ENCODE measurements around the gene PTX3. TPM values are rescaled to one million over a fixed set of nuclear protein-coding genes. Genes with fewer than 3 reads are reported as not detected.

Gene PTX3
- polyA plus RNA-seq, 3 donors from 2014 or later, result 3.3 TPM; not detected in 2

DNA sequence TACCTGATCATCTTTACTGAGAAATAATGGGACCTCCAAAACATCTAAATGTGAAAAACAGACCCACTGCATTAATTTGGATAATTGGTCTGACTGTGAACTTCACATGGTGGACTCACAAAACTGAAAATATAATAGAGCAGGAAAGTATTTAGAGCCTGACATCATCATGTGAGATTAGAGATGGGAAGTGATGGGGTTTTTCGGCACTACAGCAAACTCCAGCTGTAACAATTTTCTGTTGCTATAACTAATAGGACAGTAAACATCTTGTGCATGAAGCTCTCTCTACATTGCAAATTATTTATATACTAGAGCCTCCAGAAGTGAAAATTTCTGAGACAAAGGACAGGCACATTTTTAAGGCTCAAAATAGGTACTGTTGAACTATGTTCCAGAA, 34.4 kb downstream of the PTX3 start:
- Mint-ChIP-seq H3K9me3 (peaks cover 0 to 5% (median 0%) of the 10 kb centered on the region in 6 donors), H3K4me3 (no peak overlapping the region), H3K4me1 (no peaks in the 10 kb centered on the region), H3K27ac (no peak overlapping the region), H3K27me3 (ENCODE audit: low read depth in 3 of 3) (no peaks in the 10 kb centered on the region), H3K36me3 (no peaks in the 10 kb centered on the region)
- DNase-seq, result no peak

DNA sequence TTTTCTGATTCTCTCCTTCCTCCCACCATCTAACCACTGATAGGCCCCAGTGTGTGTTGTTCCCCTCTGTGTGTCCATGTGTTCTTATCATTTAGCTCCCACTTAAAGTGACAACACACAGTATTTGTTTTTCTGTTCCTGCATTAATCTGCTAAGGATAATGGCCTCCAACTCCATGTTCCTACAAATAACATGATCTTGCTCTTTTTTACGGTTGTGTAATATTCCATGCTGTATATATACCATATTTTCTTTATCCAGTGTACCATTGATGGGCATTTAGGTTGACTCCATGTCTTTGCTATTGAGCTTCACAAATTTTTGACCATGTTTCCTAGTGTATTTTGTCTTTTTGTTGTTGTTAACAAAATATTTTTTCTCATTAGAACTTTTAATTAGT, 36.0 kb downstream of the PTX3 start:
- peaks cover 0 to 5% (median 0%) of the 10 kb centered on the region in 6 donors for H3K9me3 Mint-ChIP-seq
- no peak overlapping the region for H3K4me3 Mint-ChIP-seq
- no peak for DNase-seq
- peak overlapping the region in 1 of 6 donors; percentile 35 for H3K27ac Mint-ChIP-seq
- H3K27me3 Mint-ChIP-seq (ENCODE audit: low read depth in 3 of 3), result no peaks in the 10 kb centered on the region
- H3K36me3 Mint-ChIP-seq, result no peaks in the 10 kb centered on the region
- H3K4me1 Mint-ChIP-seq, result no peaks in the 10 kb centered on the region

DNA sequence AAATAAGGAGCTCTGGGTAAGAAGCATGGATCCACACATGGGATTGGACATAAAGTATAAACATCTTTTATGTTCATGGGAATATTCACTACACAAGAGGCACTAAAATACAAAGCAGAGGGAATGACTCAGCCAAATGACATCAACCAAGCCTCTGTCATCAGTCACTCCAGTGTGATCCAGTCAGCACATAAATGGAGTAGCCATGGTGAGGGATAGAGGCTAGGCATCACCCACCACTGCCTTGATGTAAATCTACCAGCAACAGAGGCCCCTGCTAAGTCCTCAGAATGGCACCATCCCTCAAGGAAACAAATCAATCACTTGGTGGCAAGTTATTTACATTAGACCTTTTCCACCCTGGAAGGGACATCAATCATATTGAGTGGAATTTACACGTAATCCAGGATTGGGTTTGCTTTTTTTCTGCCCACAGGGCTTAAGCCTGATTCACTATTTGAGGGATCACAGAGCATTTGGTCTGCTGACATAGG, 39.3 kb downstream of the PTX3 start:
- H3K4me3 Mint-ChIP-seq, result no peak overlapping the region
- H3K4me1 Mint-ChIP-seq, result no peaks in the 10 kb centered on the region
- no peaks in the 10 kb centered on the region for H3K9me3 Mint-ChIP-seq
- no peak overlapping the region for H3K27ac Mint-ChIP-seq
- no peak for DNase-seq
- H3K27me3 Mint-ChIP-seq (ENCODE audit: low read depth in 3 of 3), result no peaks in the 10 kb centered on the region
- no peaks in the 10 kb centered on the region for H3K36me3 Mint-ChIP-seq

DNA sequence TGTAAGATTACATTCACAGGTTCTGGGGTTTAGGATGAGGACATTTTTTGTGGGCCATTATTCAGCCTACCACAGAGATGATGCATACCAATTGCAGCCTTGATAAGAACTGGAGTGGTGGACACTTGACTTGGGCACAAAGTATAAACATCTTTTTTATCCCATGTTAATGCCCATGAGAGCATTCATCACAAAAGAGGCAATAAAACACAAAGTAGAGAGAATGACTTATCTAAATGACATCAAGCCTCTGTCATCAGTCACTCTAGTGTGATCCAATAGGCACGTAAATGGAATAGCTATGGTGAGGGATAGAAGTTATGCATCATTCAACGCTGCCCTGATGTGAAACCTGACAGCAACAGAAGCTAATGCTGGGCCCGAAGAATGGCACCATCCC, 40.8 kb downstream of the PTX3 start:
- H3K9me3 Mint-ChIP-seq, result peaks cover 0 to 2% (median 0%) of the 10 kb centered on the region in 6 donors
- no peaks in the 10 kb centered on the region for H3K4me1 Mint-ChIP-seq
- no peak for DNase-seq
- no peak overlapping the region for H3K27ac Mint-ChIP-seq
- H3K36me3 Mint-ChIP-seq, result no peaks in the 10 kb centered on the region
- H3K27me3 Mint-ChIP-seq (ENCODE audit: low read depth in 3 of 3), result peaks cover 0 to under 1% (median 0%) of the 10 kb centered on the region in 3 donors
- H3K4me3 Mint-ChIP-seq, result no peak overlapping the region

DNA sequence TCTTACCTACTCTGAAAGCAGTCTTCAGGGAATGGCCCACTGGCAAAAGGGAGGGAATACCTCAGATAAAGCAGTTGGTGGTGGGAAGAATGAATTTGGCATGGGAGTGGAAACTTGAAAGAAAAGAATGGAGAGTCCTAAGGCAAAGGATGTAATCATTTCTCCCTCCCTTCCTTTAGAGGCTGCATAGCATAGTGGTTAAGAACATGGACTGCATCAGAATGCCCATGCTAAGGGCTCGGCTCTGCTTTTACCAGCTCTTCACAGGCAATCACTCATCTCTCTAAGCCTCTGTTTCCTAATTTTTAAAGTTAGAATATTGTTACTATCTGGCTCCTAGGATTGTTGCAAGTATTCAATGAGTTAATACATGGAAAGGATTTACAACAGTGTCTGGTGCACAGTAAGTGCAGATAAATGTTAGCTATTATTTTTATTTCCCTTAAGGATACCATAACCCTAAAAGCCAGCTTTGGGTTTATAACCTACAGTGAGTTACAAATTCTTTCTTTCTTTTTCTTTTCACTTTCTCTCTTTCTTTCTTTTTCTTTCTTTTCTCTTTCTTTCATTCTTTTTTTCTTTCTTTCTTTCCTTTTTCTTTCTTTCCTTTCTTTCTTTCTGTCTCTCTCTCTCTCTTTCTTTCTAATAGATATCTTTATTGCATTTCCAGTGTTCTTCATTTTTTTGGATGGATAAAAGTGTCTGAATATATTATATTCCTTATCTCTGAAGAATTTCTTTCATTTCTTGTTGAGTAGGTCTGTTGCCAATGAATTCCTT, 43.0 kb downstream of the PTX3 start:
- no peak overlapping the region for H3K27ac Mint-ChIP-seq

DNA sequence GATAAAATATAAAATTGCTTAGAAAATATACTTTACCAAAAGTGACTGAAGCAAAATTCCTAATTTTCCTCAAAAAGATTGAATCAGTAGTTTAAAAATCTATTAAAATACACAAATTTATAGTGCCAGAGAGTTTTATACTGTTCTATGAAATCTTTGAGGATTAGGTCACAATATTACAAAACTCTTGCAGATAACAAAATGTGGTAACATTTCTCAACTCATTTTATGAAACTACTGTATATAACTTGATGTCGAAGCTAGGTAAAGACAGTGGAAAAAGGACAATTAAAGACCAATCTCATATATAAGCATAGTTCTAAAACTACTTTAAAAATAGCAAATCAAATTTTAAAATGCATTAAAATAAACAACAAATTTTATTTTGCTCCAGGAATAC, 50.7 kb downstream of the PTX3 start:
- Mint-ChIP-seq H3K9me3 (peaks cover 0 to 9% (median 3%) of the 10 kb centered on the region in 6 donors), H3K4me1 (no peaks in the 10 kb centered on the region), H3K27ac (no peak overlapping the region), H3K4me3 (no peak overlapping the region), H3K36me3 (no peaks in the 10 kb centered on the region), H3K27me3 (ENCODE audit: low read depth in 3 of 3) (peaks cover 2 to 4% (median 2%) of the 10 kb centered on the region in 3 donors)
- no peak for DNase-seq

More for the DNA sequence above, 43.0 kb downstream of the PTX3 start:
- H3K27me3 Mint-ChIP-seq (ENCODE audit: low read depth in 3 of 3), result peaks cover 0 to 2% (median 0%) of the 10 kb centered on the region in 3 donors
- no peaks in the 10 kb centered on the region for H3K4me1 Mint-ChIP-seq
- DNase-seq, result no peak
- H3K9me3 Mint-ChIP-seq, result peaks cover 0 to 9% (median 3%) of the 10 kb centered on the region in 6 donors
- no peak overlapping the region for H3K4me3 Mint-ChIP-seq
- no peaks in the 10 kb centered on the region for H3K36me3 Mint-ChIP-seq

DNA sequence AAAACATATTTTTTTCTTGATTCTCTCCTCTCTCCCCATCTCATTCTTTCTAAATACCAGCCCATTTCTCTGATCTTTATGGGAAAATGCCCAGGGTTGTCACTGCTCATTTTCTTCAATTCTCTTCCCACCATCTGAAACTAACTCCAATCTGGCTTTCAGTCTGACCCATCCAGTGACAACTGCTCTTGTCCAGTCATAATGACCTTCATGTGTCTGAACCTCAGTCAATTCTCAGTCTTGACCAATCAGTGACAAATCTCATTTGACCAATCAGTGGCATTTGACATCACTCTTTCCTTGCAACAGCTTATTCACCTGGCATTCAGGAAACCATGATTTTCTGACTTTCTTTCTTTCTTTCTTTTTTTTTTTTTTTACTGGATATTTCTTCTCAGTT, 51.5 kb downstream of the PTX3 start:
- Mint-ChIP-seq H3K9me3 (peaks cover 0 to 6% (median under 1%) of the 10 kb centered on the region in 6 donors), H3K4me3 (no peak overlapping the region), H3K36me3 (no peaks in the 10 kb centered on the region), H3K4me1 (no peaks in the 10 kb centered on the region), H3K27me3 (ENCODE audit: low read depth in 3 of 3) (peaks cover 2 to 4% (median 2%) of the 10 kb centered on the region in 3 donors), H3K27ac (no peak overlapping the region)
- DNase-seq, result no peak

DNA sequence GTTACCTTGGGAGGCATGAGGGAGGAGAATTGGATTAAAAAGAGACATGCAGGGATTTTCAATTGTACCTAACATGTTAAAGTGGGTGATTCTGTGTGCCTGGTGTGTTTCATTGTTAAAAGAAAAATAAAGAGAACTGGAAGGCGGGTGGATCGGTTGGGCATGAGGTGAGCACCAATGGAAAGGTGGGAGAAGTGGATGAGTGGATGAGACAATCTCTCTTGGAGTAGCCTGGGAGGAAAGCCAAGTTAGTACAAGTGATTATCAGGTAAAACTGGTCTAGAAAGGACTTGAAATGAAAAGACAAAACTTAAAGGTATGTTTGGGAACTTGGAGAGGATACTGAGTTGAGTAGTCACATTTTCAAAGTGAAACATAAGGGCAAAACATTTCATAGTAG, 54.5 kb downstream of the PTX3 start:
- H3K27ac Mint-ChIP-seq, result no peak overlapping the region
- H3K9me3 Mint-ChIP-seq, result no peaks in the 10 kb centered on the region
- peaks cover 2 to 4% (median 2%) of the 10 kb centered on the region in 3 donors for H3K27me3 Mint-ChIP-seq (ENCODE audit: low read depth in 3 of 3)
- no peaks in the 10 kb centered on the region for H3K36me3 Mint-ChIP-seq
- H3K4me3 Mint-ChIP-seq, result no peak overlapping the region
- DNase-seq, result no peak
- no peaks in the 10 kb centered on the region for H3K4me1 Mint-ChIP-seq

Other genes starting within 250 kb of the PTX3 start
- gene VEPH1, start 66.6 kb downstream of the PTX3 start, polyA plus RNA-seq, result under 1 TPM in 1 of 3 donors, not detected in 2; 0.94 TPM

All from immature natural killer cell (primary cell).